Naive thymus-derived CD8-positive, alpha-beta T cell (primary cell): ENCODE data around the gene PGLYRP1. TPM values are rescaled to one million over a fixed set of nuclear protein-coding genes. Genes with fewer than 3 reads are reported as not detected.
A peak's percentile ranks its signal among the peaks of the same experiment; 100 is the strongest.

Experiments used
- ATAC-seq, 2 donors: fragments of 150-1000 bp; cut with Tn5 transposase in 1 of 2; sonication (Bioruptor Pico), chemical (Tn5 transposase) in 1 of 2; 1 replicate in 1 of 2; 2 replicates in 1 of 2; pipeline ENCODE4 v1.10.0; 2021; ENCODE audit warnings: mild to moderate bottlenecking in 2 of 2, moderate library complexity in 2 of 2
- POLR2A ChIA-PET: fragments of 350-600 bp; sonication (Branson Sonifier 250); formaldehyde crosslinking; loops from one replicate; lab custom pipeline; 2021; ENCODE audit warnings: antibody characterized with exemption; lab: Charles Lee
- DNase-seq, 10 donors: peaks; one replicate each; pipeline versions ENCODE4 v3.0.0 to v3.0.0-alpha.2; 2020 to 2022
- H3K27ac Mint-ChIP-seq, 10 donors: one replicate each; pipeline ENCODE4 v1.8.0; 2020 to 2022; ENCODE audit warnings: mild to moderate bottlenecking in 10 of 10, mixed read lengths in 10 of 10, moderate library complexity in 4 of 10, inconsistent platforms in 1 of 10
- H3K27me3 Mint-ChIP-seq, 5 donors: one replicate each; pipeline ENCODE4 v1.8.0; 2021 to 2022; ENCODE audit warnings: mixed read lengths in 5 of 5
- H3K36me3 Mint-ChIP-seq, 3 donors: one replicate each; pipeline ENCODE4 v1.8.0; 2020 to 2022; ENCODE audit warnings: mixed read lengths in 3 of 3, mild to moderate bottlenecking in 2 of 3, inconsistent platforms in 1 of 3
- H3K4me1 Mint-ChIP-seq, 4 donors: one replicate each; pipeline ENCODE4 v1.8.0; 2021 to 2022; ENCODE audit warnings: mixed read lengths in 4 of 4
- H3K4me3 Mint-ChIP-seq, 10 donors: one replicate each; pipeline ENCODE4 v1.8.0; 2020 to 2022; ENCODE audit warnings: mild to moderate bottlenecking in 10 of 10, mixed read lengths in 10 of 10, moderate library complexity in 6 of 10, inconsistent platforms in 1 of 10
- H3K9me3 Mint-ChIP-seq, 9 donors: one replicate each; pipeline ENCODE4 v1.8.0; 2020 to 2022; ENCODE audit warnings: mixed read lengths in 9 of 9, mild to moderate bottlenecking in 3 of 9, inconsistent platforms in 1 of 9, moderate library complexity in 1 of 9
- polyA plus RNA-seq, 3 donors: library from polyadenylated mRNA; unstranded; fragments of 300-500 nt; fragmentation: Illumina TruSeq; gene quantifications; one replicate each; pipeline ENCODE4 v1.2.3, GENCODE V29; 2021
- total RNA-seq, 8 experiments: library from RNA in 2 of 8; stranded (reverse) in 2 of 8; gene quantifications; one replicate each; pipeline ENCODE4 v1.2.3 and lab custom pipeline; 2021 to 2026

PGLYRP1 gene
- total and polyA plus RNA-seq, 5 experiments from 2014 or later = not detected

GRCh38 chr19:46025835-46026234 is 3.0 kb upstream of the PGLYRP1 start:
- H3K4me3 Mint-ChIP-seq = peak overlapping the region in 3 of 10 donors; percentile 3 to 49 (median 9)
- peak overlapping the region in 1 of 10 donors; percentile 51 for H3K27ac Mint-ChIP-seq
- peaks cover 0 to 5% (median 0%) of the 10 kb centered on the region in 9 donors for H3K9me3 Mint-ChIP-seq
- peaks cover 12 to 43% (median 31%) of the 10 kb centered on the region in 5 donors for H3K27me3 Mint-ChIP-seq
- ATAC-seq (no peak), DNase-seq (no peak)
- POLR2A ChIA-PET = interaction anchor here (0.6 kb wide), 1 partner anchor 773 kb away, joined by 3 read pairs; no protein-coding TSS in a partner anchor
- no peaks in the 10 kb centered on the region for H3K36me3 Mint-ChIP-seq
- H3K4me1 Mint-ChIP-seq = peaks cover 14 to 23% (median 20%) of the 10 kb centered on the region in 4 donors

- Mint-ChIP-seq H3K27ac (peak overlapping the region in 1 of 10 donors; percentile 22), H3K9me3 (peaks cover 0 to 5% (median 0%) of the 10 kb centered on the region in 9 donors), H3K27me3 (peaks cover 10 to 34% (median 20%) of the 10 kb centered on the region in 5 donors), H3K4me3 (no peak overlapping the region), H3K4me1 (peaks cover 12 to 17% (median 16%) of the 10 kb centered on the region in 4 donors), H3K36me3 (no peaks in the 10 kb centered on the region)
- POLR2A ChIA-PET = no interaction called here
- no peak for DNase-seq
- no peak for ATAC-seq
These were observed 492 bp upstream of the PGLYRP1 start for GRCh38 chr19:46023311-46023779.

- Mint-ChIP-seq H3K36me3 (no peaks in the 10 kb centered on the region), H3K27ac (peak overlapping the region in 1 of 10 donors; percentile 62), H3K9me3 (peaks cover 0 to 5% (median 0%) of the 10 kb centered on the region in 9 donors), H3K27me3 (peaks cover 10 to 34% (median 20%) of the 10 kb centered on the region in 5 donors), H3K4me1 (peaks cover 12 to 18% (median 18%) of the 10 kb centered on the region in 4 donors), H3K4me3 (no peak overlapping the region)
- POLR2A ChIA-PET = no interaction called here
- ATAC-seq (no peak), DNase-seq (no peak)
These were observed 807 bp downstream of the PGLYRP1 start for GRCh38 chr19:46022061-46022430.

GRCh38 chr19:46021531-46022041 is 1.3 kb downstream of the PGLYRP1 start:
- Mint-ChIP-seq H3K4me3 (no peak overlapping the region), H3K4me1 (peaks cover 12 to 20% (median 18%) of the 10 kb centered on the region in 4 donors), H3K27me3 (peaks cover 9 to 29% (median 17%) of the 10 kb centered on the region in 5 donors), H3K36me3 (no peaks in the 10 kb centered on the region), H3K27ac (no peak overlapping the region), H3K9me3 (peaks cover 0 to 5% (median 0%) of the 10 kb centered on the region in 9 donors)
- ATAC-seq = no peak
- POLR2A ChIA-PET = no interaction called here
- DNase-seq = no peak

- no peak for ATAC-seq
- POLR2A ChIA-PET = no interaction called here
- peaks cover 4 to 21% (median 11%) of the 10 kb centered on the region in 5 donors for H3K27me3 Mint-ChIP-seq
- H3K9me3 Mint-ChIP-seq = no peaks in the 10 kb centered on the region
- H3K27ac Mint-ChIP-seq = no peak overlapping the region
- peaks cover 10 to 20% (median 15%) of the 10 kb centered on the region in 4 donors for H3K4me1 Mint-ChIP-seq
- no peak for DNase-seq
- H3K36me3 Mint-ChIP-seq = no peaks in the 10 kb centered on the region
- H3K4me3 Mint-ChIP-seq = no peak overlapping the region
These were observed 2.1 kb downstream of the PGLYRP1 start for GRCh38 chr19:46020819-46021125.

GRCh38 chr19:46019270-46019669 is 3.6 kb downstream of the PGLYRP1 start:
- Mint-ChIP-seq H3K4me3 (no peak overlapping the region), H3K27ac (no peak overlapping the region), H3K9me3 (no peaks in the 10 kb centered on the region), H3K36me3 (peaks cover 0 to 3% (median 0%) of the 10 kb centered on the region in 3 donors), H3K27me3 (peaks cover 10 to 21% (median 16%) of the 10 kb centered on the region in 5 donors), H3K4me1 (peaks cover 15 to 27% (median 19%) of the 10 kb centered on the region in 4 donors)
- DNase-seq = no peak
- no peak for ATAC-seq
- POLR2A ChIA-PET = no interaction called here

- peaks cover 15 to 27% (median 19%) of the 10 kb centered on the region in 4 donors for H3K4me1 Mint-ChIP-seq
- no peaks in the 10 kb centered on the region for H3K9me3 Mint-ChIP-seq
- no peak overlapping the region for H3K4me3 Mint-ChIP-seq
- peaks cover 6 to 17% (median 12%) of the 10 kb centered on the region in 5 donors for H3K27me3 Mint-ChIP-seq
- ATAC-seq (no peak), DNase-seq (no peak)
- H3K36me3 Mint-ChIP-seq = peaks cover 0 to 3% (median 0%) of the 10 kb centered on the region in 3 donors
- no peak overlapping the region for H3K27ac Mint-ChIP-seq
- POLR2A ChIA-PET = no interaction called here
These were observed 4.1 kb downstream of the PGLYRP1 start for GRCh38 chr19:46018729-46019251.

- Mint-ChIP-seq H3K9me3 (no peaks in the 10 kb centered on the region), H3K4me1 (peaks cover 15 to 27% (median 18%) of the 10 kb centered on the region in 4 donors)
- POLR2A ChIA-PET = no interaction called here
These were observed 4.8 kb downstream of the PGLYRP1 start for GRCh38 chr19:46017874-46018675.

GRCh38 chr19:46017095-46017429 is 5.8 kb downstream of the PGLYRP1 start:
- no peak for ATAC-seq

More at GRCh38 chr19:46017874-46018675, 4.8 kb downstream of the PGLYRP1 start:
- Mint-ChIP-seq H3K4me3 (peak overlapping the region in 4 of 10 donors; percentile 14 to 48 (median 30)), H3K27me3 (peaks cover 5 to 12% (median 9%) of the 10 kb centered on the region in 5 donors), H3K36me3 (peaks cover 0 to 3% (median 0%) of the 10 kb centered on the region in 3 donors), H3K27ac (no peak overlapping the region)
- ATAC-seq = no peak
- DNase-seq = no peak

GRCh38 chr19:46016426-46017094 is 6.3 kb downstream of the PGLYRP1 start:
- peak; percentile 68 to 85 (median 78) for DNase-seq
- ATAC-seq = peak; percentile 66 to 73
- POLR2A ChIA-PET = no interaction called here
- Mint-ChIP-seq H3K36me3 (peaks cover 0 to 10% (median 0%) of the 10 kb centered on the region in 3 donors), H3K27me3 (peaks cover 5 to 12% (median 9%) of the 10 kb centered on the region in 5 donors), H3K4me3 (peak overlapping the region; percentile 81 to 93 (median 90)), H3K9me3 (no peaks in the 10 kb centered on the region), H3K27ac (peak overlapping the region in 4 of 10 donors; percentile 34 to 81 (median 51)), H3K4me1 (peaks cover 8 to 27% (median 18%) of the 10 kb centered on the region in 4 donors)

More at GRCh38 chr19:46017095-46017429, 5.8 kb downstream of the PGLYRP1 start:
- POLR2A ChIA-PET = no interaction called here
- no peaks in the 10 kb centered on the region for H3K9me3 Mint-ChIP-seq
- peaks cover 5 to 12% (median 9%) of the 10 kb centered on the region in 5 donors for H3K27me3 Mint-ChIP-seq
- H3K27ac Mint-ChIP-seq = no peak overlapping the region
- peaks cover 0 to 5% (median 0%) of the 10 kb centered on the region in 3 donors for H3K36me3 Mint-ChIP-seq
- peaks cover 12 to 27% (median 18%) of the 10 kb centered on the region in 4 donors for H3K4me1 Mint-ChIP-seq
- peak overlapping the region; percentile 39 to 93 (median 62) for H3K4me3 Mint-ChIP-seq
- no peak for DNase-seq

GRCh38 chr19:46015687-46016425 is 7.0 kb downstream of the PGLYRP1 start:
- peak overlapping the region in 5 of 10 donors; percentile 34 to 87 (median 48) for H3K27ac Mint-ChIP-seq
- ATAC-seq (peak; percentile 58 to 63), DNase-seq (peak in 9 of 10 donors; percentile 27 to 71 (median 41))
- POLR2A ChIA-PET = interaction anchor here (0.6 kb wide), 1 partner anchor 247 kb away, joined by 4 read pairs; the partner anchor contains the start of gene SIX5
- no peaks in the 10 kb centered on the region for H3K9me3 Mint-ChIP-seq
- H3K4me3 Mint-ChIP-seq = peak overlapping the region; percentile 81 to 93 (median 90)
- H3K4me1 Mint-ChIP-seq = peaks cover 8 to 27% (median 18%) of the 10 kb centered on the region in 4 donors
- H3K36me3 Mint-ChIP-seq = peaks cover 0 to 16% (median 0%) of the 10 kb centered on the region in 3 donors
- H3K27me3 Mint-ChIP-seq = peaks cover 5 to 12% (median 9%) of the 10 kb centered on the region in 5 donors
